ENCODE results near the gene ACP4.
"Not testable (repeated sequence)": the region's sequence is repeated elsewhere in the genome, so short reads cannot be mapped to it uniquely, and the experiment has no call there.

ACP4 gene

GRCh38 chr19:50772912-50773311 lies 17.3 kb upstream of the ACP4 start:
- DNase-seq; intact Hi-C loops (cut with DNase I): not testable (repeated sequence)

DNA sequence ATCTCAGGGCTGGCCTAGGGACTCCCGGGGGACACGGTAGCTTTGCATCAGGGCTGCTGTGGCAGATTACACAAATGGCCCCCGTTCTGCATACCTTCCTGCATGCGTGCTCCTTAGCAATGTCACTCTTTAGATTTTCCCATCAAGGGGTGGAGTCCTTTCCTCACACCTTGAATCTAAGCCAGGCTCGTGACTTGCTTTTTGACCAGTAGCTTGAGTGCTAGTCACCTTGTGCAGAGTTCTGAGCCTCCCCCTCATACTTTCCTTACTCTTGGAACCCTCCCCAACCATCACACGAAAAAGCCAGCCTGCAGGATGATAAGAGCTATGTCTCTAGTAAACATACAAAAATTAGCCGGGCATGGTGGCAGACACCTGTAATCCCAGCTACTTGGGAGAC lies 16.8 kb upstream of the ACP4 start:
- intact Hi-C loops (cut with DNase I); DNase-seq: not testable (repeated sequence)

DNA sequence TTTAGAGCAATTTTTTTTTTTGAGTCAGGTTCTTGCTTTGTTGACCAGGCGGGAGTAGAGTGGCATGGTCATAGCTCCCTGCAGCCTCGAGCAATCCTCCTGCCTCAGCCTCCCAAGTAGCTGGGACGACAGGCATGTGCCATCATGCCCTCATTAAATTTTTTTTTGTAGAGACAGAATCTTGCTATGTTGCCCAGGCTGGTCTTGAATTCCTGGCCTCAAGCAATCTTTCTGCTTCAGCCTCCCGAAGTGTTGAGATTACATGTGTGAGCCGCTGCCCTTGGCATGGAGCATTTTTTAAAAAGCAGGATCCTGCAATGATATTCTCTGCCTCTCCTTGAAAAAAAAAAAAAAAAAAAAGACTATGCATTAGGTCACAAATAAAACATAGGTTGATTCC lies 14.1 kb upstream of the ACP4 start:
- DNase-seq = no peak
- intact Hi-C loops (cut with DNase I) = no loop called here

DNA sequence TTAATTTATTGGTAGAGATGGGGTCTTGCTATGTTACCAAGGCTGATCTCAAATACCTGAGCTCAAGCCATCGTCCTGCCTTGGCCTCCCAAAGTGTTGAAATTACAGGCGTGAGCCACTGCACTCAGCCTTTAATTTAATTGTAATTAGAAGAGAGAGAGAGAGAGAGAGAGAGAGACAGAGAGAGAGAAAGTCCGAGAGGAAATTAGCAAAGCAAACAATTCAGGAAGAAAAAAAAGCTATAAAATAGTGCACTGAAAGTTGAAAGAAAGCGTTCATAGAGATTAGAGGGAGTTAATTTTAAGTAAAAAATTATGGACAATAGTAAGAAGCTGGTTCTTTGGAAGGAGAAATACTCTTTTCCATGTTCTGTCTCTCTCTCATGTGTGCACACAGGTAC lies 13.0 kb upstream of the ACP4 start:
- intact Hi-C loops (cut with DNase I) = no loop called here
- DNase-seq = no peak

- intact Hi-C loops (cut with DNase I) = no loop called here
- peak in 1 of 10 donors; percentile 81 for DNase-seq
Measured at GRCh38 chr19:50777830-50778303, 12.3 kb upstream of the ACP4 start.

GRCh38 chr19:50778906-50779430 lies 11.2 kb upstream of the ACP4 start:
- DNase-seq = no peak
- intact Hi-C loops (cut with DNase I) = no loop called here

DNA sequence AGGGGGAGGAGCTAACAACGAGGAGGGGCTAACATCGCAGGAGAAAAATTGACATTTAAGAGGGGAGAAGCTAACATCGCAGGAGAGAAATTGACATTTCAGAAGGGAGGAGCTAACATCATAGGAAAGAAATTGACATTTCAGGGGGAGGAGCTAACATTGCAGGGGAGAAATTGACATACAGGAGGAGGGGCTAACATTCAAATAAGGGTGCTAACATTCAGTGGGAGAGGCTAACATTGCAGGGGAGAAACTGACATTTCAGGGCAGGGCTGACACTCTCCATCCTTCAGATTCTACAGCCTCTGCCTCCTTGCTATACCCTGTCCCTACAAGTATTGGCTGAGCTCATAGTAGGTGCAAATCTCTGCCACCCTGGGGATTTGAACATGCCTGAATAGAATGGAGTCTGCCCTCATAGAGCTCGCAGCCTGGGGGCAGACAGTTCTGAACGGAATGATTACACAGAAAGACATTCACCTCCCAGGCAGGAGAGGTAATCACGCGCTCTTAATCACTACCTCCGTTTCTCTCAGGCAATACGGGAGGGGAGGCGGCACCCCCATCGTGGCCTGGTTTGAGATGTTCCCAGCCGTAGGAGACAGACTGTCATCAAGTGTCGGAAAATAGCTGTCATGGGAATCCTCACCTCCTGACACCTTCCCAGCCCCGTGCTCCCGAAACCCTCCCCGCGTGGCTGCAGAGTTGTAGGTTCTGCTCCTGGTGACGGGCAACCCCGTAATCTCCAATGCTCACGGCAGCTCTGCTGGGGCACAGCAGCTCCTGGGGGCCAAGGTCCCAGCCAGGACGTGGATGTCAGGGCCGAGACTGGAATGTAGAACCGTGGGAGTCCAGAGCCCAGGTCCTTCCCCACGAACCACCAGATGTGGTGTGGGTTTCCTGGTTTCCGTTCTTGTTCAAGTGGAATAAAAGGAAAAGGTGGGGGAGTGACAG lies 10.4 kb upstream of the ACP4 start:
- intact Hi-C loops (cut with DNase I) = loop anchor here (5.0 kb wide), 2 partner anchors 57 to 72 kb away; partner anchors contain the start of gene CLEC11A
- DNase-seq = no peak

- intact Hi-C loops (cut with DNase I) = loop anchor here (5.0 kb wide), 2 partner anchors 59 to 74 kb away; partner anchors contain the start of gene CLEC11A
Measured at GRCh38 chr19:50780753-50781435, 9.3 kb upstream of the ACP4 start.

DNA sequence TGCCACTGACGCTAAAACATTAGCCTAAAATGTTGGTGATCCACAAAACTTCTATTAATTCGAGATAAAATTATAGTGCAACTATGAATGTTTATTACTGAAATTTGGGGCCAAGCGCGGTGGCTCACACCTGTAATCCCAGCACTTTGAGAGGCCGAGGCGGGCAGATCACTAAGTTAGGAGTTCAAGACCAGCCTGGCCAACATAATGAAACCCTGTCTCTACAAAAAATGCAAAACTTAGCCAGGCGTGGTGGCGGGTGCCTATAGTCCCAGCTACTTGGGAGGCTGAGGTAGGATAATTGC lies 6.4 kb upstream of the ACP4 start:
- intact Hi-C loops (cut with DNase I) = loop anchor here (1.0 to 5.0 kb wide), 4 partner anchors 61 to 415 kb away; partner anchors contain the start of gene CLEC11A
- DNase-seq = not testable (repeated sequence)

More at GRCh38 chr19:50780753-50781435, 9.3 kb upstream of the ACP4 start:
- DNase-seq = no peak

DNA sequence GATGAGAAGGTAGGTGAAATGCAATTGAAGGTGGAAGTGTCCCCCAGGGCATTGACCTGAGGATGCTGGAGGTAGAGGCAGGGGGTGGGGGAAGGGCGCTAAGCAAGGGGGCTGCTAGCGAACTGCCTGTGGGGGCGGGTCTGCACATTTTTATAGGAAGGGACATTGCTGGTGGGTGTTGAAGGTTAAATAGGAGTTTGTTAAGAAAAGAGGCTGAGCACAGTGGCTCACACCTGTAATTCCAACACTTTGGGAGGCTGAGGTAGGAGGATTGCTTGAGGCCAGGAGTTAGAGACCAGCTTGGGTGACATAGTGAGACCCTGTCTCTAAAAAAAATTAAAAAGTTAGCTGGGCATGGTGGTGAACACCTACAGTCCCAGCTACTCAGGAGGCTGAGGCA lies 5.5 kb upstream of the ACP4 start:
- DNase-seq = no peak
- intact Hi-C loops (cut with DNase I) = loop anchor here (5.0 kb wide), 2 partner anchors 62 to 77 kb away; partner anchors contain the start of gene CLEC11A

- intact Hi-C loops (cut with DNase I) = no loop called here
- no peak for DNase-seq
Measured at GRCh38 chr19:50785329-50785728, 4.9 kb upstream of the ACP4 start.

DNA sequence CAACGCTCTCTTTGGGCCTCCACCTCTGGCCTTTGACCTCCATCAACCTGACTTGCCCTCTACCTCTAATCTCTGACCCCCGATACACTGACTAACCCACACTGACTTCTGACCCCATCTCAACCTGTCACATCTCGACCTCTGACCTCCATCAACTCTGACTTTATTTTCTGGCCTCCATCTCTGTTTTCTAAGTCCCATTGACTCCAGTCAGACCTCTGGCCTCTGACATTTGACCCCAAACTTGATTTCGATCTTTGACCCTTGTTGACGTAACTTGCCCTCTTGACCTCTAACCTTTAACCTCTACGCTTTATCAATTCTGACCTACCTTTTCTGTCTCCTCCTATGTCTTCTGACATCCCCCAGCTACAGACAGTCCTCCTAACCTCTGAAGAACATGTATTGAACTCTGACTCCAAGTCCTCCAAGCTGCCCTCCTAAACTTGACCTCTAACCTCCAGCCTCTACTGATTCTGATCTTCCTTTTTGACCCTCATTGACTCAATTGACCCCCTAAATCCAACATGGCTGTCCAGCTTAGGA lies 780 bp downstream of the ACP4 start:
- DNase-seq = no peak
- intact Hi-C loops (cut with DNase I) = no loop called here

- intact Hi-C loops (cut with DNase I) = no loop called here
- DNase-seq = peak in 1 of 10 donors; percentile 77
Measured at GRCh38 chr19:50791594-50792271, 1.5 kb downstream of the ACP4 start.

DNA sequence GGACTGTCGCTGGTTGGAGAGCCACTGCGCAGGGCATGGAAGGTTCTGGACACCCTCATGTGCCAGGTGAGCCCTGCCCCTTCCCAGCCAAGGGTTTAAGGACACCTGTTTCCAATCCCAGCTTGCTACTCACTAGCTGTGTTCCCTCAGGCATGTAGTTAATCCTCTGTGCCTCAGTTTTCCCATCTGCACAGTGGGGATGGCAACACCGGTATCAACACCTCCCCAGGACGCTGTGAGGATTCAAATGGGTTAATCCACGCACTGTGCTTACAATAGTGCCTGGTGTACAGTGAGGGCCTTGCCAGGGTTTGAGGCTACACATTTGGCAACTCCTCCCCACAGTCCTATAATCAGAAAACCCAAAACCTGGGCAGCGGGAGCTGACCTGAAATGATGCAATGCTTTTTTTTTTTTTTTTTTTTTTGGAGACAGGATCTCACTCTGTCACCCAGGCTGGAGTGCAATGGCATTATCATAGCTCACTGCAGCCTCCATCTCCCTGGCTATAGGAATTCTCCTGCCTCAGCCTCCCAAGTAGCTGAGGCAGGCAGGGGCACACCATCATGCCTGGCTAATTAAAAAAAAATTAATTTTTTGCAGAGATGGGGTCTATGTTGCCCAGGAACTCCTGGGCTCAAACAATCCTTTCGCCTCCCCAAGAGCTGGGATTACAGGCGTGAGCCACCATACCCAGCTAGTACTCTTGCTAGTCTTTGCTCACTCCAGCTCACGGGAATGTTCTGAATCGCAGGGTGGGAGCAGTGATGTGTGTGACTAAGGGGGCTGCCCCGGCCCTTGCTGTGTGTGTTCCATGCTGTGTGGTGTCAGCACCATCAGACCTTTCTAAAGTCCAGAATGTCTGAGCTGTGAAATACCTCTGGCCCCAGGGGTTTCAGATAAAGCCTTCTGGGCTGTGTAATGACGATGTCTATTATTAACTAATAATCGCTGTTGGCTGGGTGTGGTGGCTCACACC lies 2.3 kb downstream of the ACP4 start:
- intact Hi-C loops (cut with DNase I) = no loop called here
- DNase-seq = no peak

GRCh38 chr19:50793558-50794065 lies 3.4 kb downstream of the ACP4 start:
- DNase-seq = no peak
- intact Hi-C loops (cut with DNase I) = no loop called here

- DNase-seq = peak in 2 of 10 donors; percentile 49 to 80
- intact Hi-C loops (cut with DNase I) = no loop called here
Measured at GRCh38 chr19:50794074-50794875, 4.1 kb downstream of the ACP4 start.

DNA sequence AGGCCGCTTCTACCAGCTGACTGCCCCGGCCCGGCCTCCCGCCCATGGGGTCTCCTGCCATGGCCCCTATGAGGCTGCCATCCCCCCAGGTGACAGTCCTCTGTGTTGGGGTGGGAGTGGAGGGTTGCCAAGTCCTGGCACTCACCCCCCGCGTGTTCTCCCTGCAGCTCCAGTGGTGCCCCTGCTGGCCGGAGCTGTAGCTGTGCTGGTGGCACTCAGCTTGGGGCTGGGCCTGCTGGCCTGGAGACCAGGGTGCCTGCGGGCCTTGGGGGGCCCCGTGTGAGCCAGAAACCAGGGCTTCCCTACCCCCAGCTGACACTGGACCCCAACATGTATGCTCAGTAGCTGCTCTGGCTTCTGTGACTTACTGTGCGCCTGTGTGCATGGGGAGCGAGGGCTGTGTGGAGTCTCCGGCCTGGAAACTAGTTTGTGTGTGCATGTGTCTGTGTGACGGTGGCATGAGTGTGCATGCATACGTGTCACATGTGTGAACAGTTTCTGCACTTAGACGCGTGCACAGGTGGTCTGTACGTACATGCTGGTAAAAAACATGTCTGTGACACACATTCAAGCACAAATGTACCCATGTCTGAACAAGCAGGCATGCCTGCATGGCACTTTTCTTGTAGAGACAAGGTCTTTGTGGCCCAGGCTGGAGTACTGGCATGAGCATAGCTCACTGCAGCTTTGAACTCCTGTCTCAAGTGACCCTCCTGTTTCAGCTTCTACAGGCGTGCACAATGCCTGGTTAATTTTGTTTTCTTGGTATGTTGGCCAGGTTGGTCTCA lies 4.9 kb downstream of the ACP4 start:
- intact Hi-C loops (cut with DNase I) = no loop called here
- peak in 1 of 10 donors; percentile 69 for DNase-seq

Data from posterior cingulate gyrus (tissue), 11 donors.